ENCODE results near the gene GRID2. TPM values are rescaled to one million over a fixed set of nuclear protein-coding genes. Genes with fewer than 3 reads are reported as not detected.

Gene GRID2
- total RNA-seq, 1 experiment from 2014 or later, result not detected

- DNase-seq, result no peak
- ChIA-PET CTCF (no interaction called here), POLR2A (no interaction called here)
- H3K27me3 Mint-ChIP-seq (ENCODE audit: insufficient read depth, unreplicated experiment), result peaks cover 3% of the 10 kb centered on the region
- Histone ChIP-seq H3K4me3 (ENCODE audit: low read depth, low read length) (no peak overlapping the region), H3K4me1 (no peaks in the 10 kb centered on the region), H3K9me3 (no peaks in the 10 kb centered on the region), H3K36me3 (ENCODE audit: control insufficient read depth, insufficient read depth, low read length) (no peaks in the 10 kb centered on the region), H3K27me3 (replicated peaks; ENCODE audit: control insufficient read depth, insufficient read depth, low read length) (no peaks in the 10 kb centered on the region)
- no peak overlapping the region for H3K27ac Mint-ChIP-seq (ENCODE audit: unreplicated experiment)
- intact Hi-C loops (cut with micrococcal nuclease; ENCODE audit: unreplicated experiment), result no loop called here
- H3K36me3 Mint-ChIP-seq (ENCODE audit: insufficient read depth, unreplicated experiment), result no peaks in the 10 kb centered on the region
- H3K9me3 Mint-ChIP-seq (ENCODE audit: unreplicated experiment), result no peaks in the 10 kb centered on the region
- no peak for TF ChIP-seq CTCF (IDR thresholded peaks at IDR 0.05; ENCODE audit: insufficient read depth in 1 of 2, low read depth in 1 of 2, low read length in 1 of 2, severe bottlenecking in 1 of 2, unreplicated experiment in 1 of 2)
- BruUV-seq (replicated peaks), result no TSS peak
- no peak overlapping the region for H3K4me3 Mint-ChIP-seq (ENCODE audit: unreplicated experiment)
- H3K4me1 Mint-ChIP-seq (ENCODE audit: low read depth, unreplicated experiment), result no peaks in the 10 kb centered on the region
Measured at GRCh38 chr4:93414041-93414550, 1110.3 kb downstream of the GRID2 start.

DNA sequence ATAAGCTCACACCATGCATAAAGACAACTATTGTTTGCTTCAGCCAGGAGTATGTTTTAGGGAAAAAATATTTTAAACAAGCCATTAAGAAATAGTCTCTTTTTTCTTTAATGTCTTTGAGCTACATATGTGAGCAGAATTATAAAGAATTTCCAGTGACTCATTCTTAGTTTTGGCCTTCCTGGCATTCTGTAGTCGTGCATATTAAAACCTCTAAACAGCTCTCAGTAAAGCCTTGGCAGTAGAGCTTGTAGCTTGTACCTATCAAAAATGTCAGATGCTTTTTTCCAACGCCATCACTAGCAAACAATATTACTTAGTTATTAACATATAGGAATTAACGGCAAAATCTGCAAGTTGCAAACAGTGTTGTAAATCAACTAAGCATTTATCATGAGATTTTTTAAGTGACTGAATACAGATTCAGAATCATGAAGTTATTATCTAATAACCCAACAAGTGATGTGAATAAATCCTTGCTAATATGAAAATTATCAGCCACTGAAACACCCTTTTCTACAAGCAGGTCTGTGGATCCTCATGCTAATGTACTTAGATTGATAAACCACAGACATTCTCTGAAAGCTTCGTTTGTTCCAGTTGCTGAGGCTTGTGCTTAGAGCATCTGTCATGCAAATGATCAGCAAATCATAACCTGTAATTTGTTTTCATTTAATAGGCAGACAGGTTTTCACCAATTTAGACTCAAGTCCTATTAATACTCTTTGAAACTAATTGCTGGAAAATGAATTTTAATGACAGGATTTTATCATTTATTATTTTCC is 1112.8 kb downstream of the GRID2 start:
- BruUV-seq (replicated peaks), result no TSS peak
- ChIA-PET POLR2A (no interaction called here), CTCF (no interaction called here)
- H3K4me1 Mint-ChIP-seq (ENCODE audit: low read depth, unreplicated experiment), result no peaks in the 10 kb centered on the region
- no peaks in the 10 kb centered on the region for H3K27me3 ChIP-seq (replicated peaks; ENCODE audit: control insufficient read depth, insufficient read depth, low read length)
- no peaks in the 10 kb centered on the region for H3K4me1 ChIP-seq
- intact Hi-C loops (cut with micrococcal nuclease; ENCODE audit: unreplicated experiment), result no loop called here
- TF ChIP-seq CTCF (IDR thresholded peaks at IDR 0.05; ENCODE audit: insufficient read depth in 1 of 2, low read depth in 1 of 2, low read length in 1 of 2, severe bottlenecking in 1 of 2, unreplicated experiment in 1 of 2), result no peak
- H3K4me3 Mint-ChIP-seq (ENCODE audit: unreplicated experiment), result no peak overlapping the region
- peaks cover 3% of the 10 kb centered on the region for H3K27me3 Mint-ChIP-seq (ENCODE audit: insufficient read depth, unreplicated experiment)
- no peak overlapping the region for H3K4me3 ChIP-seq (ENCODE audit: low read depth, low read length)
- no peak for DNase-seq
- H3K36me3 Mint-ChIP-seq (ENCODE audit: insufficient read depth, unreplicated experiment), result no peaks in the 10 kb centered on the region
- H3K36me3 ChIP-seq (ENCODE audit: control insufficient read depth, insufficient read depth, low read length), result no peaks in the 10 kb centered on the region
- H3K9me3 Mint-ChIP-seq (ENCODE audit: unreplicated experiment), result no peaks in the 10 kb centered on the region
- no peaks in the 10 kb centered on the region for H3K9me3 ChIP-seq
- H3K27ac Mint-ChIP-seq (ENCODE audit: unreplicated experiment), result no peak overlapping the region

- BruUV-seq (replicated peaks), result no TSS peak
- H3K4me3 ChIP-seq (ENCODE audit: low read depth, low read length), result no peak overlapping the region
- no peak overlapping the region for H3K27ac Mint-ChIP-seq (ENCODE audit: unreplicated experiment)
- no peaks in the 10 kb centered on the region for H3K4me1 ChIP-seq
- DNase-seq, result no peak
- no peaks in the 10 kb centered on the region for H3K9me3 Mint-ChIP-seq (ENCODE audit: unreplicated experiment)
- CTCF ChIA-PET, result no interaction called here
- no peak for TF ChIP-seq CTCF (IDR thresholded peaks at IDR 0.05; ENCODE audit: insufficient read depth in 1 of 2, low read depth in 1 of 2, low read length in 1 of 2, severe bottlenecking in 1 of 2, unreplicated experiment in 1 of 2)
- no peaks in the 10 kb centered on the region for H3K27me3 ChIP-seq (replicated peaks; ENCODE audit: control insufficient read depth, insufficient read depth, low read length)
- H3K36me3 Mint-ChIP-seq (ENCODE audit: insufficient read depth, unreplicated experiment), result no peaks in the 10 kb centered on the region
- intact Hi-C loops (cut with micrococcal nuclease; ENCODE audit: unreplicated experiment), result no loop called here
- no peaks in the 10 kb centered on the region for H3K27me3 Mint-ChIP-seq (ENCODE audit: insufficient read depth, unreplicated experiment)
- H3K4me3 Mint-ChIP-seq (ENCODE audit: unreplicated experiment), result no peak overlapping the region
- no peaks in the 10 kb centered on the region for H3K36me3 ChIP-seq (ENCODE audit: control insufficient read depth, insufficient read depth, low read length)
- no peaks in the 10 kb centered on the region for H3K9me3 ChIP-seq
- POLR2A ChIA-PET, result no interaction called here
- H3K4me1 Mint-ChIP-seq (ENCODE audit: low read depth, unreplicated experiment), result no peaks in the 10 kb centered on the region
Measured at GRCh38 chr4:93431371-93431770, 1127.6 kb downstream of the GRID2 start.
